HG03108 (cell line): ENCODE data around the gene SMYD2.

ENCODE experiments used
- ATAC-seq: cut with Tn5 transposase; IDR thresholded peaks from one replicate; pipeline ENCODE4 v1.9.1; 2021; ENCODE audit warnings: moderate library complexity; ENCODE audit not compliant: unreplicated experiment

SMYD2 gene

GRCh38 chr1:214327514-214327913 lies 46.6 kb downstream of the SMYD2 start:
- ATAC-seq = no peak

GRCh38 chr1:214328770-214329469 lies 48.0 kb downstream of the SMYD2 start:
- ATAC-seq = peak; percentile 75

- ATAC-seq = no peak
Measured at GRCh38 chr1:214329470-214330220, 48.7 kb downstream of the SMYD2 start.

GRCh38 chr1:214330222-214330621 lies 49.3 kb downstream of the SMYD2 start:
- no peak for ATAC-seq

GRCh38 chr1:214330715-214331114 lies 49.8 kb downstream of the SMYD2 start:
- no peak for ATAC-seq

- no peak for ATAC-seq
Measured at GRCh38 chr1:214331180-214331579, 50.2 kb downstream of the SMYD2 start.

GRCh38 chr1:214331827-214332423 lies 51.0 kb downstream of the SMYD2 start:
- no peak for ATAC-seq

GRCh38 chr1:214332946-214333798 lies 52.2 kb downstream of the SMYD2 start:
- ATAC-seq = no peak

- ATAC-seq = no peak
Measured at GRCh38 chr1:214335567-214335966, 54.6 kb downstream of the SMYD2 start.

- no peak for ATAC-seq
Measured at GRCh38 chr1:214337015-214337414, 56.1 kb downstream of the SMYD2 start.

GRCh38 chr1:214337511-214337910 lies 56.6 kb downstream of the SMYD2 start:
- ATAC-seq = no peak

GRCh38 chr1:214338212-214338611 lies 57.3 kb downstream of the SMYD2 start:
- no peak for ATAC-seq

- ATAC-seq = no peak
Measured at GRCh38 chr1:214341459-214341858, 60.5 kb downstream of the SMYD2 start.

- no peak for ATAC-seq
Measured at GRCh38 chr1:214341932-214342331, 61.0 kb downstream of the SMYD2 start.

GRCh38 chr1:214342525-214342924 lies 61.6 kb downstream of the SMYD2 start:
- ATAC-seq = no peak

GRCh38 chr1:214344897-214345296 lies 63.9 kb downstream of the SMYD2 start:
- ATAC-seq = no peak

- no peak for ATAC-seq
Measured at GRCh38 chr1:214349008-214349407, 68.0 kb downstream of the SMYD2 start.

- no peak for ATAC-seq
Measured at GRCh38 chr1:214349781-214350180, 68.8 kb downstream of the SMYD2 start.

- ATAC-seq = no peak
Measured at GRCh38 chr1:214351551-214352277, 70.8 kb downstream of the SMYD2 start.

GRCh38 chr1:214352838-214353237 lies 71.9 kb downstream of the SMYD2 start:
- ATAC-seq = no peak
